Ishikawa (cell line): Measurements from ENCODE around the gene THRB.

Source experiments
- CEBPB ChIP-seq: IDR thresholded peaks from 2 replicates; pipeline ENCODE4 v1.6.1; 2012
- CREB1 ChIP-seq: IDR thresholded peaks from 2 replicates; pipeline ENCODE4 v1.6.1; 2012; ENCODE audit warnings: low read depth
- EGR1 ChIP-seq: IDR thresholded peaks from 2 replicates; pipeline ENCODE4 v1.6.1; 2012
- EP300 ChIP-seq: IDR thresholded peaks from 2 replicates; pipeline ENCODE4 v1.6.1; 2012; ENCODE audit warnings: borderline replicate concordance
- FOXM1 ChIP-seq: IDR thresholded peaks from 2 replicates; pipeline ENCODE4 v1.6.1; 2012; ENCODE audit warnings: low read depth, borderline replicate concordance
- NFIC ChIP-seq: IDR thresholded peaks from 2 replicates; pipeline ENCODE4 v1.6.1; 2012
- RAD21 ChIP-seq: IDR thresholded peaks from 2 replicates; pipeline ENCODE4 v1.6.1; 2012; ENCODE audit warnings: low read depth
- REST ChIP-seq: IDR thresholded peaks from 2 replicates; pipeline ENCODE4 v1.6.1; 2012; ENCODE audit warnings: low read depth, mild to moderate bottlenecking
- TAF1 ChIP-seq: IDR thresholded peaks from 2 replicates; pipeline ENCODE4 v1.6.1; 2012; ENCODE audit warnings: low read depth, mild to moderate bottlenecking
- TCF12 ChIP-seq: IDR thresholded peaks from 2 replicates; pipeline ENCODE4 v1.6.1; 2012; ENCODE audit warnings: low read depth
- TEAD4 ChIP-seq: IDR thresholded peaks from 2 replicates; pipeline ENCODE4 v1.6.1; 2012
- USF1 ChIP-seq: IDR thresholded peaks from 2 replicates; pipeline ENCODE4 v1.6.1; 2012
- YY1 ChIP-seq: IDR thresholded peaks from 2 replicates; pipeline ENCODE4 v1.6.1; 2012; ENCODE audit warnings: low read depth
- ZBTB7A ChIP-seq: IDR thresholded peaks from 2 replicates; pipeline ENCODE4 v1.6.1; 2012; ENCODE audit warnings: low read depth
- TF ChIP-seq, protein P1 (sequence below): IDR thresholded peaks from 2 replicates; pipeline ENCODE4 v1.6.1; 2012

The THRB gene

DNA sequence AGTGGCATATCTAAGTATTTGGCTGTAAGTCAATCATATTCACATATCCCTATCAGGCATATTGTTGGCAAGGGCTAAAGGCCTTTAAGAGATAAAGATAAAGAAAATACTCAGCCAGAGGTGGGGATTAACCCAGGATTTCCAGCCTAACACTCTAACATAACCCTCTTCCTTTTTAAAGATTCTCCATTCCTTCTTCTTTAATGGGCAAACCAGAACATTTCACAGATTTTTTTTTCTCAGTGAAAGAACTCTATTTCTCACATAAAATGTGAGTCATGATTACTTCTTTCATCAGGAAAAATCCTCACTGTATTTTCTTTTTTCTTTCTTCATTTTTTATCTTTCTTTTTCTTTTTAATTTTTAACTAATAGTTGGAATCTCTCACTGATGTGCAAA is 349.2 kb downstream of the THRB start:
- TF ChIP-seq CEBPB (no peak), EGR1 (no peak), NFIC (no peak), TCF12 (no peak), YY1 (no peak), USF1 (no peak), TAF1 (no peak), RAD21 (no peak), CREB1 (no peak), FOXM1 (no peak), EP300 (no peak), TEAD4 (no peak), REST (no peak), ZBTB7A (no peak)
- TF ChIP-seq, protein P1, sequence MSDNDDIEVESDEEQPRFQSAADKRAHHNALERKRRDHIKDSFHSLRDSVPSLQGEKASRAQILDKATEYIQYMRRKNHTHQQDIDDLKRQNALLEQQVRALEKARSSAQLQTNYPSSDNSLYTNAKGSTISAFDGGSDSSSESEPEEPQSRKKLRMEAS = no peak

- TF ChIP-seq TCF12 (no peak), REST (no peak), RAD21 (no peak), TEAD4 (no peak), TAF1 (no peak), CREB1 (no peak), EP300 (no peak), USF1 (no peak), EGR1 (no peak), ZBTB7A (no peak), YY1 (no peak), NFIC (no peak), CEBPB (no peak), FOXM1 (no peak)
- TF ChIP-seq, protein P1 = no peak
Observed at GRCh38 chr3:24142127-24142526, 352.5 kb downstream of the THRB start.

GRCh38 chr3:24141548-24141947 is 353.1 kb downstream of the THRB start:
- TF ChIP-seq FOXM1 (no peak), USF1 (no peak), TAF1 (no peak), REST (no peak), EP300 (no peak), EGR1 (no peak), TEAD4 (no peak), RAD21 (no peak), YY1 (no peak), ZBTB7A (no peak), NFIC (no peak), CREB1 (no peak), CEBPB (no peak), TCF12 (no peak)
- TF ChIP-seq, protein P1 = no peak
